ENCODE results near the gene NOL8.

Gene NOL8

GRCh38 chr9:92350740-92351133 is 25.6 kb upstream of the NOL8 start:
- no peak for DNase-seq (ENCODE audit: low spot score)
- no peak for TF ChIP-seq CTCF (IDR thresholded peaks at IDR 0.05; ENCODE audit: extremely low read depth, insufficient read depth, missing control alignments)
- in situ Hi-C loops (cut with MboI; ENCODE audit: low pct_unique_long_range_greater_than_20kb, low sequenced_read_pairs, unreplicated experiment) = no loop called here

GRCh38 chr9:92349771-92350739 is 24.9 kb upstream of the NOL8 start:
- no peak for DNase-seq (ENCODE audit: low spot score)
- no peak for TF ChIP-seq CTCF (IDR thresholded peaks at IDR 0.05; ENCODE audit: extremely low read depth, insufficient read depth, missing control alignments)
- in situ Hi-C loops (cut with MboI; ENCODE audit: low pct_unique_long_range_greater_than_20kb, low sequenced_read_pairs, unreplicated experiment) = loop anchor here (25.0 kb wide), 1 partner anchor 87 kb away; no protein-coding TSS in a partner anchor

- in situ Hi-C loops (cut with MboI; ENCODE audit: low pct_unique_long_range_greater_than_20kb, low sequenced_read_pairs, unreplicated experiment) = loop anchor here (25.0 kb wide), 1 partner anchor 92 kb away; no protein-coding TSS in a partner anchor
- no peak for TF ChIP-seq CTCF (IDR thresholded peaks at IDR 0.05; ENCODE audit: extremely low read depth, insufficient read depth, missing control alignments)
- no peak for DNase-seq (ENCODE audit: low spot score)
Observed at GRCh38 chr9:92345582-92345981, 20.4 kb upstream of the NOL8 start.

DNA sequence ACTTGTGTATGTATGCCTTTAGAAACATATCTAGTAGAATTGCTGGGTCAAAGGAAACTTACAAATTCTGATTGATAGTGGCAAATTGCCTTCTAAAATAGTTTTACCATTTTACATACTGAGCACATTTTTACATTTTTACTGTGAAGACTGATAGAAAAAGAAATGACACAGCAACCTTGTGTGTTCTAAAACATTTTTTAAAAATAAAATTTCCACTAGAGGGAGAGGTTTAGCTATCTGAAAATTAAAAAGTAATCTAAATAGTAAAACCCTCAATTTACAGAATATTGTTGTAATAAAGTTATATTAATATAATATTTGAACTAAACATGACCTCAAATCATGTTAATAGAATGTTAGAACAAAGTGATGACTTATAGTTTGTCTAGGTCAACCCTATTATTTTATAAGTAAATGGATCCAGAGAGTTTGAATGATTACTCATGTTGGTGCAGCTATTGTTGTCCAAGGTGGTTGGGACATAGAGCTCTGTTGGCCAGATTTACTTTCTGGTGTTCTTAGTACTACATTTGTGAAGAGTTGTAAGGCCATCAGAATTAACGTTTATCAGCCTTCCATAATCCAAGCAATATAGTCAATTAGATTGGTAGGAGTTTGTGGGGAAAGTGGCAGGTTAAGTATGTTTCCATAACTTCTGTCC is 17.8 kb upstream of the NOL8 start:
- no peak for TF ChIP-seq CTCF (IDR thresholded peaks at IDR 0.05; ENCODE audit: extremely low read depth, insufficient read depth, missing control alignments)
- no peak for DNase-seq (ENCODE audit: low spot score)
- in situ Hi-C loops (cut with MboI; ENCODE audit: low pct_unique_long_range_greater_than_20kb, low sequenced_read_pairs, unreplicated experiment) = loop anchor here (25.0 kb wide), 1 partner anchor 94 kb away; no protein-coding TSS in a partner anchor

GRCh38 chr9:92341578-92341977 is 16.4 kb upstream of the NOL8 start:
- in situ Hi-C loops (cut with MboI; ENCODE audit: low pct_unique_long_range_greater_than_20kb, low sequenced_read_pairs, unreplicated experiment) = loop anchor here (25.0 kb wide), 1 partner anchor 96 kb away; no protein-coding TSS in a partner anchor
- DNase-seq (ENCODE audit: low spot score) = no peak
- TF ChIP-seq CTCF (IDR thresholded peaks at IDR 0.05; ENCODE audit: extremely low read depth, insufficient read depth, missing control alignments) = no peak

GRCh38 chr9:92333282-92333634 is 8.1 kb upstream of the NOL8 start:
- in situ Hi-C loops (cut with MboI; ENCODE audit: low pct_unique_long_range_greater_than_20kb, low sequenced_read_pairs, unreplicated experiment) = loop anchor here (25.0 kb wide), 1 partner anchor 104 kb away; no protein-coding TSS in a partner anchor
- TF ChIP-seq CTCF (IDR thresholded peaks at IDR 0.05; ENCODE audit: extremely low read depth, insufficient read depth, missing control alignments) = no peak

More at GRCh38 chr9:92333282-92333634, 8.1 kb upstream of the NOL8 start:
- no peak for DNase-seq (ENCODE audit: low spot score)

Measured in GM13977 (cell line).